ENCODE measurements around the gene SOS1.

DNA sequence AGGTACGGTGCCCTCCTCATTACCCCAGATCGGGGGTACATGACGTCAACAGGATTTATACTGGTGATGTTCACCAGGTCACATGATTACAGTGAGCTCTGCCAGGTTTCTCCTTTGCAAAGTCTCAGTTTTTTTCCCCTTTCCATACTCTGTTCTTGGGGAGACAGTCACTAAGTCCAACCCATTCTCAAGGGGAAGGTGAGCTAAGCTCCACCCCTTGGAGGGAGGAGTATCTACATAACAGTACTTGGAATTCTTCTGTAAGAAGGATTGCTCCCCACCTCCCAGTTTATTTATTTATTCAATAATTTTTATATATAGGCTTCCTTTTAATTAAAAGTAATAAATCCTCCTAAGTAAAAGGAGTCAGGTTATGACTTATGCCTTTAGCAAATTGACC is 34.1 kb upstream of the SOS1 start:
- no peak for TF ChIP-seq EZH2 (IDR thresholded peaks at IDR 0.05; ENCODE audit: low read length, missing control alignments)
- TF ChIP-seq, protein P1, sequence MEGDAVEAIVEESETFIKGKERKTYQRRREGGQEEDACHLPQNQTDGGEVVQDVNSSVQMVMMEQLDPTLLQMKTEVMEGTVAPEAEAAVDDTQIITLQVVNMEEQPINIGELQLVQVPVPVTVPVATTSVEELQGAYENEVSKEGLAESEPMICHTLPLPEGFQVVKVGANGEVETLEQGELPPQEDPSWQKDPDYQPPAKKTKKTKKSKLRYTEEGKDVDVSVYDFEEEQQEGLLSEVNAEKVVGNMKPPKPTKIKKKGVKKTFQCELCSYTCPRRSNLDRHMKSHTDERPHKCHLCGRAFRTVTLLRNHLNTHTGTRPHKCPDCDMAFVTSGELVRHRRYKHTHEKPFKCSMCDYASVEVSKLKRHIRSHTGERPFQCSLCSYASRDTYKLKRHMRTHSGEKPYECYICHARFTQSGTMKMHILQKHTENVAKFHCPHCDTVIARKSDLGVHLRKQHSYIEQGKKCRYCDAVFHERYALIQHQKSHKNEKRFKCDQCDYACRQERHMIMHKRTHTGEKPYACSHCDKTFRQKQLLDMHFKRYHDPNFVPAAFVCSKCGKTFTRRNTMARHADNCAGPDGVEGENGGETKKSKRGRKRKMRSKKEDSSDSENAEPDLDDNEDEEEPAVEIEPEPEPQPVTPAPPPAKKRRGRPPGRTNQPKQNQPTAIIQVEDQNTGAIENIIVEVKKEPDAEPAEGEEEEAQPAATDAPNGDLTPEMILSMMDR (conservative IDR thresholded peaks at IDR 0.05 in 1 of 2, IDR thresholded peaks at IDR 0.05 in 1 of 2; ENCODE audit: low read depth in 1 of 2, low read length in 2 of 2), result no peak

Measured in fibroblast of lung (primary cell).